Adrenal gland (tissue), 12 donors: ENCODE measurements around the gene ECSCR. TPM values are rescaled to one million over a fixed set of nuclear protein-coding genes. Genes with fewer than 3 reads are reported as not detected.

Experiments
- DNase-seq, 7 donors: peaks; one replicate each; pipeline ENCODE4 v3.0.0-alpha.2; 2019 to 2020
- H3K27ac ChIP-seq, 5 donors: fragments of 200-600 bp; sonication (generic) in 4 of 5; 1 replicate in 3 of 5; 2 replicates in 2 of 5; pipeline versions ENCODE4 v1.5.1 to v1.8.0; 2016 to 2020; ENCODE audit warnings: mild to moderate bottlenecking in 1 of 5
- H3K27me3 ChIP-seq: fragments of 200-600 bp; 2 replicates; pipeline ENCODE4 v1.8.0; 2021
- H3K36me3 ChIP-seq, 2 donors: fragments of 200-600 bp; replicated peaks in 1 of 2; 1 replicate in 1 of 2; 2 replicates in 1 of 2; pipeline versions ENCODE4 v1.5.1 to v1.8.0; 2018 to 2022
- H3K4me1 ChIP-seq, 2 donors: fragments of 200-600 bp; replicated peaks in 1 of 2; 1 replicate in 1 of 2; 2 replicates in 1 of 2; pipeline versions ENCODE4 v1.5.1 to v1.8.0; 2018 to 2021
- H3K4me3 ChIP-seq, 4 donors: fragments of 200-600 bp; sonication (generic) in 3 of 4; one replicate each; pipeline ENCODE4 v1.5.1; 2016 to 2018
- H3K9me3 ChIP-seq, 3 donors: fragments of 200-600 bp; sonication (generic) in 1 of 3; replicated peaks in 1 of 3; 1 replicate in 2 of 3; 2 replicates in 1 of 3; pipeline versions ENCODE4 v1.5.1 to v1.8.0; 2016 to 2021
- POLR2A ChIP-seq, 2 donors: fragments of 450-650 bp; IDR thresholded peaks; one replicate each; pipeline ENCODE4 v1.6.1; 2017; ENCODE audit warnings: antibody characterized with exemption in 2 of 2, mild to moderate bottlenecking in 2 of 2, moderate library complexity in 1 of 2
- WGBS, 4 donors: extraction: QIAGEN DNeasy Blood & Tissue Kit in 2 of 4; methylation state at CpG; one replicate each; pipeline versions ENCODE4 v1.1.5 to v1.1.7; 2013 to 2017; 5-methylcytosine and 5-hydroxymethylcytosine counted together
- intact Hi-C, 2 donors: fragments of 100-400 bp; cut with DNase I; formaldehyde crosslinking; loops; one replicate each; pipeline versions ENCODE4 v1.14.1 to v1.15.0; 2022 to 2023
- polyA plus RNA-seq, 3 donors: library from polyadenylated mRNA; stranded (reverse); fragments of 200-250 nt in 2 of 3; fragments of 350-450 nt in 1 of 3; fragmentation: Illumina TruSeq in 1 of 3; extraction: RNeasy Lipid Tissue Mini Kit (QIAGEN cat#74804) in 1 of 3; gene quantifications; one replicate each; pipeline ENCODE4 v1.2.3, GENCODE V29; 2013 to 2014
- total RNA-seq, 9 donors: library from RNA; depleted of rRNA in 4 of 9; stranded (reverse); fragments of >200 nt in 4 of 9; fragments of 120-200 nt in 1 of 9; fragmentation: NEBNext Ultra II Directional in 1 of 9; extraction: Animal tissue kit (Norgen Biotek cat#: 25700) in 1 of 9; gene quantifications; one replicate each; pipeline versions ENCODE4 v1.1.0 to v1.2.4, GENCODE V29; 2013 to 2023
- TF ChIP-seq, protein P1 (sequence below), 6 experiments: fragments of 450-650 bp in 4 of 6; fragments of 200-600 bp in 2 of 6; sonication (generic) in 1 of 6; IDR thresholded peaks; 1 replicate in 5 of 6; 2 replicates in 1 of 6; pipeline versions ENCODE4 v1.5.1 to v1.8.0; 2016 to 2021; ENCODE audit warnings: antibody characterized with exemption in 6 of 6, mild to moderate bottlenecking in 2 of 6, moderate library complexity in 1 of 6
- donor health status: healthy with polysubstance abuse.
- donor health status: Bipolar disorder and iron deficiency.
- donor health status: DM: yes; HTN: yes; CAD: no.
- donor health status: DM: no; HTN: no; CAD: no.
- donor health status: DM: no; HTN: no; CAD: no.
- donor health status: DM: yes; HTN: yes; CAD: no.

ECSCR gene
- total and polyA plus RNA-seq, 12 donors = 4.6 to 24.8 (median 11.5) TPM

DNA sequence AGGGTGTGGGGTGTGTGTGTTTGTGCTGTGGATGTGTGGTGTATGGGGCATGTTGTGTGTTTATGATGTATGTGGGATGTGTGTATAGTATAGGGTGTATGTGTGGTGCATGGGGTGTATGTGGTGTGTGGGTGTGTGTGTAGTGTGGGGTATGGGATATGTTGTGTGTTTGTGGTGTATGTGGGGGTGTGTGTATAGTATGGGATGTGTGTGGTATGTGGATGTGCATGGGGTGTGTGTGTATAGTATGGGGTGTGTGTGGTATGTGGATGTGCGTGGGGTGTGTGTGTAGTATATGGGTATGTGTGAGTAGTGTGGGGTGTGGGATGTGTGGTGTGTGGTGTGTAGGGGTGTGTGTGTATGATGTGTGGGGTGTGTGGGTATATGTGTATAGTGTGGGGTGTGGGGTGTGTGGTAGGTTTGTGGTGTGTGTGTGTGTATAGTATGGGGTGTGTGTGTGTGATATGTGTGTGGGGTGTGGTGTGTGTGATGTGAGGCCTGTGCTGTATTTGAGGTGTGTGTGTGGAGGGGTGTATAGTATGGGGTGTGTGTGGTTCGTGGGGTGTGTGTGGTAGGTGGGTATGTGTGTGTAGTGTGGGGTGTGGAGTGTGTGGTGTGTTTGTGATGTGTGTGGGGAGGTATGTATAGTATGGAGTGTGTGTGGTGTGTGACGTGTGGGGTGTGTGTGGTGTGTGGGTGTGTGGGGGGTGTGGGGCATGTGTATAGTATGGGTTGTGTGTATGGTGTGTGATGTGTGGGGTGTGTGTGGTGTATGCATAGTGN lies 10.5 kb downstream of the ECSCR start:
- Histone ChIP-seq H3K27ac (no peak overlapping the region), H3K9me3 (no peaks in the 10 kb centered on the region), H3K36me3 (no peaks in the 10 kb centered on the region), H3K4me1 (no peaks in the 10 kb centered on the region), H3K4me3 (no peak overlapping the region), H3K27me3 (no peaks in the 10 kb centered on the region)
- DNase-seq = no peak
- WGBS, 4 donors = 64 to 74% (median 71%) methylated on average over 3 of the region's 3 CpGs
- intact Hi-C loops = no loop called here
- TF ChIP-seq, protein P1, sequence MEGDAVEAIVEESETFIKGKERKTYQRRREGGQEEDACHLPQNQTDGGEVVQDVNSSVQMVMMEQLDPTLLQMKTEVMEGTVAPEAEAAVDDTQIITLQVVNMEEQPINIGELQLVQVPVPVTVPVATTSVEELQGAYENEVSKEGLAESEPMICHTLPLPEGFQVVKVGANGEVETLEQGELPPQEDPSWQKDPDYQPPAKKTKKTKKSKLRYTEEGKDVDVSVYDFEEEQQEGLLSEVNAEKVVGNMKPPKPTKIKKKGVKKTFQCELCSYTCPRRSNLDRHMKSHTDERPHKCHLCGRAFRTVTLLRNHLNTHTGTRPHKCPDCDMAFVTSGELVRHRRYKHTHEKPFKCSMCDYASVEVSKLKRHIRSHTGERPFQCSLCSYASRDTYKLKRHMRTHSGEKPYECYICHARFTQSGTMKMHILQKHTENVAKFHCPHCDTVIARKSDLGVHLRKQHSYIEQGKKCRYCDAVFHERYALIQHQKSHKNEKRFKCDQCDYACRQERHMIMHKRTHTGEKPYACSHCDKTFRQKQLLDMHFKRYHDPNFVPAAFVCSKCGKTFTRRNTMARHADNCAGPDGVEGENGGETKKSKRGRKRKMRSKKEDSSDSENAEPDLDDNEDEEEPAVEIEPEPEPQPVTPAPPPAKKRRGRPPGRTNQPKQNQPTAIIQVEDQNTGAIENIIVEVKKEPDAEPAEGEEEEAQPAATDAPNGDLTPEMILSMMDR (IDR thresholded peaks at IDR 0.05) = no peak
- no peak for TF ChIP-seq POLR2A (IDR thresholded peaks at IDR 0.05)

DNA sequence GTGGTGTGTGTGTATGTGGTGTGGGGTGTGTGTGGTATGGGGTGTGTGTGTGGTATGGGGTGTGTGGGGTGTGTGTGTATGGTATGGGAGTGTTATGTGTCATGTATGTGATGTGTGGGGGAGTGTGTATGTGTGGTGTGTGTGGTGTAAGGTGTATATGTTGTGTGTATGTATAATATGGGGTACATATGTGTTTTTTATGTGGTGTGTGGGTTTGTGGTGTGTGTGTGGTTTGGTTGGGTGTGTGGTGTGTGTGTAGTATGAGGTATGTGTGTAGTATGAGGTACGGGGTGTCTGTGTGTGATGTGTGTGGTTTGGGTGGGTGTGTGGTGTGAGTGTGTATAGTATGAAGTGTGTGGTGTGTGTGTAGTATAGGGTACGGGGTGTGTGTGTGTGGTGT lies 11.4 kb downstream of the ECSCR start:
- H3K36me3 ChIP-seq = no peaks in the 10 kb centered on the region
- intact Hi-C loops = no loop called here
- no peaks in the 10 kb centered on the region for H3K27me3 ChIP-seq
- H3K4me3 ChIP-seq = no peak overlapping the region
- WGBS, 4 donors = 82 to 96% (median 94%) methylated on average over 2 of the region's 2 CpGs
- H3K27ac ChIP-seq = no peak overlapping the region
- TF ChIP-seq, protein P1 (IDR thresholded peaks at IDR 0.05) = no peak
- TF ChIP-seq POLR2A (IDR thresholded peaks at IDR 0.05) = no peak
- no peak for DNase-seq
- no peaks in the 10 kb centered on the region for H3K9me3 ChIP-seq
- H3K4me1 ChIP-seq = no peaks in the 10 kb centered on the region

DNA sequence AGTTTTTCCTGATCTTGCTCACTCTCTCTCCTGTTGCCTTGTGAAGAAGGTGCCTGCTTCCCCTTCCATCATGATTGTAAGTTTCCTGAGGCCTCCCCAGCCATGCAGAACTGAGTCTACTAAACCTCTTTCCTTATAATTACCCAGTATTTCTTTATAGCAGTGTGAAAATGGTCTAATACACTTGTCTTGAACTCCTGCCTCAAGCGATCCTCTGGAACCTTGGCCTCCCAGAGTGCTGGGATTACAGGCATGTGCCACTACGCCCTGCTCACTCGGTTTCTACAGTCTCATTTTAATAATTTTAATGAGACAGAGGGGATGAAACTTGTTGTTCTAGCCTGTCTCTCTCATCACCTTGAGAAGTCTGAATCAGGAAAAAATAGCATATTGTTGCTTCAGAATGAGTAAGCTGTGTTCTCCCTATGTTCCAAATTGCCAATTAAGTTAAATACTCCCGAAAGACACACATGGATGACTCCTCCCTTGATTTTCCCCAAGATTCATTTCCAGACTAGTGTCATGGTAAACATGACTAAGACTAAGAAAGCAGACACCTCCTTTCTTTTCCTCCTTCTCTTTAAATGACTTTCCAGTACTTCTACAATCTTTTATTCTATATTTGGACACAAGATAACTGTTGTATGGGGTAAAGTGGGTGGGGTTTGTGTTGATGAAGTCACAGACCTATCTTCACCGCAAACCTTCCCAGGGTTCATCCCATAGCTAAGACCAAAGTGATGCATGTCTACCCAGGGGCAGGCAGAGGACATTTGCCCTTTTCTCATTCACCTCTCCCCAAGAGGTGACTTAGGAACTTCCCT lies 15.4 kb downstream of the ECSCR start:
- H3K4me3 ChIP-seq = no peak overlapping the region
- no peak for DNase-seq
- no peaks in the 10 kb centered on the region for H3K36me3 ChIP-seq
- H3K27me3 ChIP-seq = no peaks in the 10 kb centered on the region
- WGBS, 4 donors = 77 to 89% (median 86%) methylated on average over 5 of the region's 5 CpGs
- TF ChIP-seq POLR2A (IDR thresholded peaks at IDR 0.05) = no peak
- TF ChIP-seq, protein P1 (IDR thresholded peaks at IDR 0.05) = no peak
- H3K9me3 ChIP-seq = no peaks in the 10 kb centered on the region
- intact Hi-C loops = no loop called here
- peaks cover 0 to 9% of the 10 kb centered on the region in 2 donors for H3K4me1 ChIP-seq
- H3K27ac ChIP-seq = no peak overlapping the region

DNA sequence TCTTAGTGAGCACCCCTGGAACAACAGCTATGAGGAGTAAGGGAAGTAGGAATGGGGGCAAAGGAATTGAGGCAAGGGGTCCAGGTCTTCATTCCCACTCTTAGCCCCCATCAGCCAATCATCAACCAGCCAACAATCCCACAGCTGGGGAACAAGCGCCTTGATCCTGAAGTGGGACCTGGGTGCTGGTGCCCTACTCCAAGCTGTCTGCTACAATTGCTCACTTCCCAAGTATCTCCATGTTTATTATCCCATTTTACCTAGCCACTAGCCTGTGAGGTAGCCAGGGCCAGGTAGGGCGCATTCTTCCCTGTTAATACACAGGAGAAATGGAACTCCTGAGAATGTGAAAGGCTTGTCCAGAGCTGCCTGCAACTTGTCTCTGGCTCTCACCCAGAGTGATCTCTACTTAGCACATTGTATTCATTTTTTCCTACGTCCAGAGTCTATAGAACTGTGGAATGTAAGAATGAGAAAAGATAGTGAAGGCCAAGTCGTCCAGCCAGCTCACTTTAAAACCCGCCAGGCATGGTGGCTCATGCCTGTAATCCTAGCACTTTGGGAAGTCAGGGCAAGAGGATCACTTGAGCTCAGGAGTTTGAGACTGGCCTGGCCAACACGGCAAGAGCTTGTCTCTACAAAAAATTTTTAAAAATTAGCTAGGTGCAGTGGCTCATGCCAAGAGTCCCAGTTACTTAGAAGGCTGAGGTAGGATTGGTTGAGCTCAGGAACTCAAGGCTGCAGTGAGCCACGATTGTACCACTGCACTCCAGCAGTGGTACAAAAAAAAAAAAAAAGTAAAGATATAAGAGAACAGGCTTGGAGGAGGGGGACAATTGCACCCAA lies 17.0 kb downstream of the ECSCR start:
- peaks cover 0 to 9% of the 10 kb centered on the region in 2 donors for H3K4me1 ChIP-seq
- no peaks in the 10 kb centered on the region for H3K36me3 ChIP-seq
- WGBS, 4 donors = 64 to 72% (median 67%) methylated on average over 7 of the region's 7 CpGs
- H3K27me3 ChIP-seq = no peaks in the 10 kb centered on the region
- TF ChIP-seq, protein P1 (IDR thresholded peaks at IDR 0.05) = no peak
- TF ChIP-seq POLR2A (IDR thresholded peaks at IDR 0.05) = no peak
- no peak overlapping the region for H3K27ac ChIP-seq
- no peak for DNase-seq
- no peaks in the 10 kb centered on the region for H3K9me3 ChIP-seq
- intact Hi-C loops = no loop called here
- no peak overlapping the region for H3K4me3 ChIP-seq
